Breast epithelium (tissue), 3 donors: ENCODE data around the gene ATP8B1.

Source experiments
- POLR2A ChIP-seq: fragments of 450-650 bp; IDR thresholded peaks from one replicate; pipeline ENCODE4 v1.6.1; 2016; ENCODE audit warnings: antibody characterized with exemption, mild to moderate bottlenecking, moderate library complexity
- POLR2AphosphoS5 ChIP-seq, 3 donors: sonication (generic); formaldehyde crosslinking; IDR thresholded peaks; one replicate each; pipeline ENCODE4 v1.6.1; 2017; ENCODE audit warnings: antibody characterized with exemption in 3 of 3
- TF ChIP-seq, protein P1 (sequence below), 3 donors: fragments of 450-650 bp; IDR thresholded peaks; one replicate each; pipeline ENCODE4 v1.5.1; 2016 to 2017; ENCODE audit warnings: antibody characterized with exemption in 3 of 3, mild to moderate bottlenecking in 3 of 3, moderate library complexity in 3 of 3

DNA sequence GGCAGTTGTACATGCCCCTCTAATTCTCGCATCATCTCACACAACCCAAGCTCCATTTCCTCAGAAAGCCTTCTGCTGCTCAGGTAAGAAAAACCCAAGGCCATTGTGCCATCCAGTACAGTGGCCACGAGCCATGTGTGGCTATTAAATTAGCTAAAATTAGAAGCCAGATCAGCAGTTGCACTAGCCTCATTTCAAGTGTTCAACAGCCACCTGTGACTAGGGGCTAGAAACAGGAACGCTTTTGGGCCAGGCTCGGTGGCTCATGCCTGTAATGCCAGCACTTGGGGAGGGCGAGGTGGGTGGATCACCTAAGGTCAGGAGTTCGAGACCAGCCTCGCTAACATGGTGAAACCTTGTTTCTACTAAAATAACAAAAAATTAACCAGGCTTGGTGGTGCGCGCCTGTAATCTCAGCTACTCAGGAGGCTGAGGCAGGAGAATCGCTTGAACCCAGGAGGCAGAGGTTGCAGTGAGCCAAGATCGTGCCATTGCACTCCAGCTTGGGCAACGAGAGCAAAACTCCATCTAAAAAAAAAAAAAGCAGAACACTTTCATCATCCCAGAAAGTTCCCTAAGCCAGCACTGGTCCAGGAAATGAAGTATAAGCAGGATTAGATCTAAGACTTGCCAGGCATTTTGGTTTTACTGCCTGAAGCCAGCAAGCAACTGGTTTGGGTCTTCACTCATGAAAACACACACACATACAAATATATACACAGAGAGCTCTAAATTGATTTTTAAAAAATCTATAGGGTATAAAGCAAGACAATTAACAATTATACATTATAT is 35.7 kb downstream of the ATP8B1 start:
- TF ChIP-seq, protein P1, sequence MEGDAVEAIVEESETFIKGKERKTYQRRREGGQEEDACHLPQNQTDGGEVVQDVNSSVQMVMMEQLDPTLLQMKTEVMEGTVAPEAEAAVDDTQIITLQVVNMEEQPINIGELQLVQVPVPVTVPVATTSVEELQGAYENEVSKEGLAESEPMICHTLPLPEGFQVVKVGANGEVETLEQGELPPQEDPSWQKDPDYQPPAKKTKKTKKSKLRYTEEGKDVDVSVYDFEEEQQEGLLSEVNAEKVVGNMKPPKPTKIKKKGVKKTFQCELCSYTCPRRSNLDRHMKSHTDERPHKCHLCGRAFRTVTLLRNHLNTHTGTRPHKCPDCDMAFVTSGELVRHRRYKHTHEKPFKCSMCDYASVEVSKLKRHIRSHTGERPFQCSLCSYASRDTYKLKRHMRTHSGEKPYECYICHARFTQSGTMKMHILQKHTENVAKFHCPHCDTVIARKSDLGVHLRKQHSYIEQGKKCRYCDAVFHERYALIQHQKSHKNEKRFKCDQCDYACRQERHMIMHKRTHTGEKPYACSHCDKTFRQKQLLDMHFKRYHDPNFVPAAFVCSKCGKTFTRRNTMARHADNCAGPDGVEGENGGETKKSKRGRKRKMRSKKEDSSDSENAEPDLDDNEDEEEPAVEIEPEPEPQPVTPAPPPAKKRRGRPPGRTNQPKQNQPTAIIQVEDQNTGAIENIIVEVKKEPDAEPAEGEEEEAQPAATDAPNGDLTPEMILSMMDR (IDR thresholded peaks at IDR 0.05) = no peak
- TF ChIP-seq POLR2A (no peak), POLR2AphosphoS5 (IDR thresholded peaks at IDR 0.05) (no peak)
